ENCODE results near the gene PROSER2.

DNA sequence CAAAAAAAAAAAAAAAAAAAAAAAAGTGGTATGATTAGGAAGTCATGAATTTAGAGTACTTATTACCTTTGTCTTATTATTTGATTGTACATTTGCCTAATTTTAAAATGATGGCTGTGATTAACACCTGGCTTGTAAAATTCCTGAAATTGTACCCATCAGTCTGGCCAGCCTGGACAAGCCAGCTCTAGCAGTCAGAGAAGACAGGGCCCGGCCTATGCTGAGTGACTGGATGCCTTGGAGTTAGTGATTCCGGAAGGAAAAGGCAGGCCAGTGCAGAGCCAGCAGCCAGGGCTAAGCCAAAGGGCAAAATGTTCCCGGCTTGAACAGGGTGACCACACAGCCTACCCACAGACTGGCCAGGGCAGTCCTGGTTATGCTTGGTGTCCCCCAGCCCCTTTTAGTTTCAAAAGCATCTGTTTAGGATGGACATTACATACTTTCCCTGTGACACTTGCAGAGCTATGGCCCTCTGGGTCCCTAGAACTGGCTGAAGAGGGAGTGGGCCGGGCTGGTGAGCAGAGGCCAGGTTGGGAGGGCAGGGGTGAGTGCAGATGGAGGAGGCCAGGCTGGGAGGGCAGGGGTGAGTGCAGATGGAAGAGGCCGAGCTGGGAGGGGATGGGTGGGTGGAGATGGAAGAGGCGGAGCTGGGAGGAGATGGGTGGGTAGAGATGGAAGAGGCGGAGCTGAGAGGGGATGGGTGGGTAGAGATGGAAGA is 61.7 kb downstream of the PROSER2 start:
- TF ChIP-seq EZH2 (optimal IDR thresholded peaks at IDR 0.05; ENCODE audit: low read depth, low read length) (no peak), EZH2phosphoT487 (IDR thresholded peaks at IDR 0.05; ENCODE audit: low read length) (no peak)
- TF ChIP-seq, protein P1, sequence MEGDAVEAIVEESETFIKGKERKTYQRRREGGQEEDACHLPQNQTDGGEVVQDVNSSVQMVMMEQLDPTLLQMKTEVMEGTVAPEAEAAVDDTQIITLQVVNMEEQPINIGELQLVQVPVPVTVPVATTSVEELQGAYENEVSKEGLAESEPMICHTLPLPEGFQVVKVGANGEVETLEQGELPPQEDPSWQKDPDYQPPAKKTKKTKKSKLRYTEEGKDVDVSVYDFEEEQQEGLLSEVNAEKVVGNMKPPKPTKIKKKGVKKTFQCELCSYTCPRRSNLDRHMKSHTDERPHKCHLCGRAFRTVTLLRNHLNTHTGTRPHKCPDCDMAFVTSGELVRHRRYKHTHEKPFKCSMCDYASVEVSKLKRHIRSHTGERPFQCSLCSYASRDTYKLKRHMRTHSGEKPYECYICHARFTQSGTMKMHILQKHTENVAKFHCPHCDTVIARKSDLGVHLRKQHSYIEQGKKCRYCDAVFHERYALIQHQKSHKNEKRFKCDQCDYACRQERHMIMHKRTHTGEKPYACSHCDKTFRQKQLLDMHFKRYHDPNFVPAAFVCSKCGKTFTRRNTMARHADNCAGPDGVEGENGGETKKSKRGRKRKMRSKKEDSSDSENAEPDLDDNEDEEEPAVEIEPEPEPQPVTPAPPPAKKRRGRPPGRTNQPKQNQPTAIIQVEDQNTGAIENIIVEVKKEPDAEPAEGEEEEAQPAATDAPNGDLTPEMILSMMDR (IDR thresholded peaks at IDR 0.05; ENCODE audit: low read length): no peak

Measured in MM.1S (cell line).